Nephron (organoid): ENCODE data around the gene C22orf23.

ENCODE experiments used
- H3K27ac Mint-ChIP-seq, 3 experiments: 2 replicates each; pipeline ENCODE4 v1.8.0; 2020; ENCODE audit warnings: mixed read lengths in 3 of 3, mild to moderate bottlenecking in 2 of 3, moderate library complexity in 1 of 3
- H3K27me3 Mint-ChIP-seq: 2 replicates; pipeline ENCODE4 v1.8.0; 2021; ENCODE audit warnings: low read depth, mild to moderate bottlenecking, moderate library complexity, mixed read lengths
- H3K36me3 Mint-ChIP-seq: 2 replicates; pipeline ENCODE4 v1.8.0; 2020; ENCODE audit warnings: low read depth, mixed read lengths
- H3K4me1 Mint-ChIP-seq: 2 replicates; pipeline ENCODE4 v1.8.0; 2020; ENCODE audit warnings: mixed read lengths
- H3K4me3 Mint-ChIP-seq, 3 experiments: 2 replicates each; pipeline ENCODE4 v1.8.0; 2020; ENCODE audit warnings: mild to moderate bottlenecking in 3 of 3, mixed read lengths in 3 of 3, moderate library complexity in 2 of 3
- H3K9me3 Mint-ChIP-seq: 2 replicates; pipeline ENCODE4 v1.8.0; 2020; ENCODE audit warnings: mixed read lengths
- CTCF ChIP-seq, 3 experiments: fragments of 200-600 bp; sonication (generic); IDR thresholded peaks; one replicate each; pipeline ENCODE4 v1.5.0; 2021; ENCODE audit warnings: antibody characterized with exemption in 3 of 3; ENCODE audit not compliant: unreplicated experiment in 3 of 3

Gene C22orf23

DNA sequence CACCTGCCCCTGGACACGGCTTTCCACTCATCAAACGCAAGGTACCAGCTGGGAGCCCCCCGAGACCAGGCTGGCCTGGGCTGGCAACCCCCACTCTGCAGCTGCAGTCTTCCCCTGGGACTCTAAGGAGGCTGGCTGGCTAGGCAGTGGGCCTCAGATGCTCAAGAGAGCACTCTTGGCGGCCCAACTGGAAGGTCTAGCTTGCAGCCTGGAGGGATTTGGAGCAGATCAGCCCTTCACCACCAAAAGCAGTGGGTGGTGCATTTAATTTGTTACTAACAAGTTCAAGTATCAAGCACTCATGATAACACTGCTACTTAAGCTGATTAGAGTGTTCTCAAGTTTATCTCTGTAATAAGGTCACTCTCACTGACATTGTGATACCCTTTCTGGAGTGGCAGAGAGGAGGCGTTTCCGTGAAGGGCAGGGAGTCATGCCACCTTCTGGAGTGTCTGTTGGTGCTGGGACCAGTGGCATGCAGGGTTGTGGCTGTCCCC lies 21.5 kb downstream of the C22orf23 start:
- no peak for TF ChIP-seq CTCF (IDR thresholded peaks at IDR 0.05; ENCODE audit: unreplicated experiment in 3 of 3)

GRCh38 chr22:37930952-37931440 lies 22.4 kb downstream of the C22orf23 start:
- no peak for TF ChIP-seq CTCF (IDR thresholded peaks at IDR 0.05; ENCODE audit: unreplicated experiment in 3 of 3)
- Mint-ChIP-seq H3K36me3 (peaks cover 28% of the 10 kb centered on the region), H3K27ac (no peak overlapping the region), H3K4me3 (no peak overlapping the region), H3K9me3 (no peaks in the 10 kb centered on the region), H3K27me3 (no peaks in the 10 kb centered on the region), H3K4me1 (peaks cover 11% of the 10 kb centered on the region)

More for the DNA sequence above, 21.5 kb downstream of the C22orf23 start:
- peaks cover 11% of the 10 kb centered on the region for H3K4me1 Mint-ChIP-seq
- H3K36me3 Mint-ChIP-seq: peaks cover 28% of the 10 kb centered on the region
- no peaks in the 10 kb centered on the region for H3K9me3 Mint-ChIP-seq
- no peaks in the 10 kb centered on the region for H3K27me3 Mint-ChIP-seq
- no peak overlapping the region for H3K27ac Mint-ChIP-seq
- no peak overlapping the region for H3K4me3 Mint-ChIP-seq

DNA sequence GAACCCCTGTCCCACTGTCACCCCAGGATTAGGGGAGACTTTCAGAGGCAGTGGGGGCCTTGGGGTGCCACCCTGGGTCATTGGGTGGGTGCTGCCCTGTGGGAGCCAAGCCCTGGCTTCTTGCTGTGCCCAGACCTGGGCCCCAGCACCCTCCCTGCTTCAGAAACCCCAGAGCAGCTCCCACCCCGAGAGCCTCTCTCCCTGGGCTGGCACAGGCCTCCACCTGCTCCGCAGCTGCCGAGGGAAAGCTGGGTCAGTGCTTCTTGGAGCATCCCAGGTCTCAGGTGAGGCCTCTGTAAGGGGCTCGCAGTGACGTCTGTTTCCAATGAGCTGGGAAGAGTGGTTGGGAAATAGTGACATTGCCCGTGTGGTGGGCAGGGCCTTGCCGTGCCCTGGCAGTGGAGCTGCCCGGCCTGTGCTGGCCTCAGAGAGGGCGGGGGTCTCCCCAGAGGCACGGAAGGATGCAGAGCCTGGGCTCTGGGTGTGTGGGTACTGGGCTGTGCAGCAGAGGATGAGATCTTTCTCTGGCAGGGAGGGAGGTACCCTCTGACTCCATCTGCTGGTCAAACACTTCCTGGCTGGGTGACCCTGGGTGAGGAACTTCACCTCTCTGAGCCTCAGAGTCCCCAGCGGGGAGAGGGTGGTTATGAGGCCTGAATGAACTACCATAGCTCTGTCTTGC lies 23.0 kb downstream of the C22orf23 start:
- TF ChIP-seq CTCF (IDR thresholded peaks at IDR 0.05; ENCODE audit: unreplicated experiment in 3 of 3): no peak
- Mint-ChIP-seq H3K27ac (no peak overlapping the region), H3K27me3 (no peaks in the 10 kb centered on the region), H3K9me3 (no peaks in the 10 kb centered on the region), H3K36me3 (peaks cover 28% of the 10 kb centered on the region), H3K4me3 (no peak overlapping the region), H3K4me1 (peaks cover 11% of the 10 kb centered on the region)

- Mint-ChIP-seq H3K27me3 (no peaks in the 10 kb centered on the region), H3K36me3 (peaks cover 28% of the 10 kb centered on the region), H3K9me3 (no peaks in the 10 kb centered on the region), H3K27ac (no peak overlapping the region), H3K4me1 (peaks cover 11% of the 10 kb centered on the region), H3K4me3 (no peak overlapping the region)
- no peak for TF ChIP-seq CTCF (IDR thresholded peaks at IDR 0.05; ENCODE audit: unreplicated experiment in 3 of 3)
Observed at GRCh38 chr22:37929390-37929789, 24.0 kb downstream of the C22orf23 start.

GRCh38 chr22:37927637-37927936 lies 25.8 kb downstream of the C22orf23 start:
- Mint-ChIP-seq H3K36me3 (peaks cover 21% of the 10 kb centered on the region), H3K9me3 (no peaks in the 10 kb centered on the region), H3K27me3 (no peaks in the 10 kb centered on the region), H3K4me3 (no peak overlapping the region), H3K27ac (no peak overlapping the region), H3K4me1 (peaks cover 4% of the 10 kb centered on the region)
- TF ChIP-seq CTCF (IDR thresholded peaks at IDR 0.05; ENCODE audit: unreplicated experiment in 3 of 3): no peak
